ENCODE data around the gene RASSF4. TPM values are rescaled to one million over a fixed set of nuclear protein-coding genes. Genes with fewer than 3 reads are reported as not detected.

RASSF4 gene
- total and polyA plus RNA-seq, 2 donors: 17.9 to 50.0 TPM

- Histone ChIP-seq H3K36me3 (ENCODE audit: control insufficient read depth in 2 of 2, insufficient read depth in 2 of 2, low read length in 1 of 2) (no peaks in the 10 kb centered on the region), H3K9me3 (ENCODE audit: control insufficient read depth in 2 of 2, insufficient read depth in 1 of 2, low read length in 1 of 2) (peaks cover 0 to 6% of the 10 kb centered on the region in 2 donors), H3K4me1 (ENCODE audit: control insufficient read depth in 2 of 2, insufficient read depth in 2 of 2, low read length in 2 of 2) (peaks cover 19 to 45% of the 10 kb centered on the region in 2 donors), H3K27ac (ENCODE audit: low read depth in 1 of 2, low read length in 1 of 2) (no peak overlapping the region), H3K27me3 (ENCODE audit: control insufficient read depth in 2 of 2, insufficient read depth in 1 of 2, low read length in 1 of 2) (no peaks in the 10 kb centered on the region), H3K4me3 (ENCODE audit: low read length in 2 of 2) (no peak overlapping the region)
- WGBS: 51% methylated on average over 10 of the region's 10 CpGs
- DNase-seq (ENCODE audit: low read depth in 6 of 9, low spot score in 9 of 9): peak; percentile 61 to 91 (median 80)
These were observed 26.8 kb upstream of the RASSF4 start for GRCh38 chr10:44932517-44933450.

GRCh38 chr10:44933451-44934321, 25.9 kb upstream of the RASSF4 start:
- Histone ChIP-seq H3K27me3 (ENCODE audit: control insufficient read depth in 2 of 2, insufficient read depth in 1 of 2, low read length in 1 of 2) (no peaks in the 10 kb centered on the region), H3K27ac (ENCODE audit: low read depth in 1 of 2, low read length in 1 of 2) (no peak overlapping the region), H3K4me1 (ENCODE audit: control insufficient read depth in 2 of 2, insufficient read depth in 2 of 2, low read length in 2 of 2) (peaks cover 19 to 45% of the 10 kb centered on the region in 2 donors), H3K9me3 (ENCODE audit: control insufficient read depth in 2 of 2, insufficient read depth in 1 of 2, low read length in 1 of 2) (peaks cover 0 to 6% of the 10 kb centered on the region in 2 donors), H3K36me3 (ENCODE audit: control insufficient read depth in 2 of 2, insufficient read depth in 2 of 2, low read length in 1 of 2) (no peaks in the 10 kb centered on the region), H3K4me3 (ENCODE audit: low read length in 2 of 2) (no peak overlapping the region)
- 85% methylated on average over 9 of the region's 9 CpGs for WGBS
- DNase-seq (ENCODE audit: low read depth in 6 of 9, low spot score in 9 of 9): no peak

- no peaks in the 10 kb centered on the region for H3K27me3 ChIP-seq (ENCODE audit: control insufficient read depth in 2 of 2, insufficient read depth in 1 of 2, low read length in 1 of 2)
- no peak for DNase-seq (ENCODE audit: low read depth in 6 of 9, low spot score in 9 of 9)
- peaks cover 19 to 45% of the 10 kb centered on the region in 2 donors for H3K4me1 ChIP-seq (ENCODE audit: control insufficient read depth in 2 of 2, insufficient read depth in 2 of 2, low read length in 2 of 2)
- H3K4me3 ChIP-seq (ENCODE audit: low read length in 2 of 2): no peak overlapping the region
- no peaks in the 10 kb centered on the region for H3K36me3 ChIP-seq (ENCODE audit: control insufficient read depth in 2 of 2, insufficient read depth in 2 of 2, low read length in 1 of 2)
- no peak overlapping the region for H3K27ac ChIP-seq (ENCODE audit: low read depth in 1 of 2, low read length in 1 of 2)
- peaks cover 0 to 6% of the 10 kb centered on the region in 2 donors for H3K9me3 ChIP-seq (ENCODE audit: control insufficient read depth in 2 of 2, insufficient read depth in 1 of 2, low read length in 1 of 2)
- 91% methylated on average over 18 of the region's 18 CpGs for WGBS
These were observed 25.0 kb upstream of the RASSF4 start for GRCh38 chr10:44934416-44935200.

GRCh38 chr10:44935201-44935965, 24.2 kb upstream of the RASSF4 start:
- Histone ChIP-seq H3K27me3 (ENCODE audit: control insufficient read depth in 2 of 2, insufficient read depth in 1 of 2, low read length in 1 of 2) (no peaks in the 10 kb centered on the region), H3K27ac (ENCODE audit: low read depth in 1 of 2, low read length in 1 of 2) (no peak overlapping the region)

GRCh38 chr10:44935966-44936295, 23.7 kb upstream of the RASSF4 start:
- no peak for DNase-seq (ENCODE audit: low read depth in 6 of 9, low spot score in 9 of 9)
- H3K4me3 ChIP-seq (ENCODE audit: low read length in 2 of 2): no peak overlapping the region
- H3K27me3 ChIP-seq (ENCODE audit: control insufficient read depth in 2 of 2, insufficient read depth in 1 of 2, low read length in 1 of 2): no peaks in the 10 kb centered on the region
- H3K4me1 ChIP-seq (ENCODE audit: control insufficient read depth in 2 of 2, insufficient read depth in 2 of 2, low read length in 2 of 2): peaks cover 19 to 45% of the 10 kb centered on the region in 2 donors
- H3K9me3 ChIP-seq (ENCODE audit: control insufficient read depth in 2 of 2, insufficient read depth in 1 of 2, low read length in 1 of 2): peaks cover 0 to 6% of the 10 kb centered on the region in 2 donors
- 8% methylated on average over 3 of the region's 3 CpGs for WGBS
- no peak overlapping the region for H3K27ac ChIP-seq (ENCODE audit: low read depth in 1 of 2, low read length in 1 of 2)
- H3K36me3 ChIP-seq (ENCODE audit: control insufficient read depth in 2 of 2, insufficient read depth in 2 of 2, low read length in 1 of 2): no peaks in the 10 kb centered on the region

More at GRCh38 chr10:44935201-44935965, 24.2 kb upstream of the RASSF4 start:
- Histone ChIP-seq H3K36me3 (ENCODE audit: control insufficient read depth in 2 of 2, insufficient read depth in 2 of 2, low read length in 1 of 2) (no peaks in the 10 kb centered on the region), H3K4me1 (ENCODE audit: control insufficient read depth in 2 of 2, insufficient read depth in 2 of 2, low read length in 2 of 2) (peaks cover 19 to 45% of the 10 kb centered on the region in 2 donors), H3K4me3 (ENCODE audit: low read length in 2 of 2) (no peak overlapping the region), H3K9me3 (ENCODE audit: control insufficient read depth in 2 of 2, insufficient read depth in 1 of 2, low read length in 1 of 2) (peaks cover 0 to 6% of the 10 kb centered on the region in 2 donors)
- 83% methylated on average over 9 of the region's 9 CpGs for WGBS
- DNase-seq (ENCODE audit: low read depth in 6 of 9, low spot score in 9 of 9): no peak

GRCh38 chr10:44936314-44936975, 23.2 kb upstream of the RASSF4 start:
- 85% methylated on average over 7 of the region's 7 CpGs for WGBS
- Histone ChIP-seq H3K27ac (ENCODE audit: low read depth in 1 of 2, low read length in 1 of 2) (no peak overlapping the region), H3K4me3 (ENCODE audit: low read length in 2 of 2) (no peak overlapping the region), H3K4me1 (ENCODE audit: control insufficient read depth in 2 of 2, insufficient read depth in 2 of 2, low read length in 2 of 2) (peaks cover 19 to 45% of the 10 kb centered on the region in 2 donors), H3K9me3 (ENCODE audit: control insufficient read depth in 2 of 2, insufficient read depth in 1 of 2, low read length in 1 of 2) (peaks cover 0 to 6% of the 10 kb centered on the region in 2 donors), H3K36me3 (ENCODE audit: control insufficient read depth in 2 of 2, insufficient read depth in 2 of 2, low read length in 1 of 2) (no peaks in the 10 kb centered on the region), H3K27me3 (ENCODE audit: control insufficient read depth in 2 of 2, insufficient read depth in 1 of 2, low read length in 1 of 2) (no peaks in the 10 kb centered on the region)
- DNase-seq (ENCODE audit: low read depth in 6 of 9, low spot score in 9 of 9): peak in 1 of 9 donors; percentile 38

- no peak for DNase-seq (ENCODE audit: low read depth in 6 of 9, low spot score in 9 of 9)
- H3K4me3 ChIP-seq (ENCODE audit: low read length in 2 of 2): no peak overlapping the region
- no peaks in the 10 kb centered on the region for H3K27me3 ChIP-seq (ENCODE audit: control insufficient read depth in 2 of 2, insufficient read depth in 1 of 2, low read length in 1 of 2)
- no peak overlapping the region for H3K27ac ChIP-seq (ENCODE audit: low read depth in 1 of 2, low read length in 1 of 2)
- H3K9me3 ChIP-seq (ENCODE audit: control insufficient read depth in 2 of 2, insufficient read depth in 1 of 2, low read length in 1 of 2): peaks cover 0 to 6% of the 10 kb centered on the region in 2 donors
- peaks cover 19 to 44% of the 10 kb centered on the region in 2 donors for H3K4me1 ChIP-seq (ENCODE audit: control insufficient read depth in 2 of 2, insufficient read depth in 2 of 2, low read length in 2 of 2)
- WGBS: 94% methylated on average over 9 of the region's 9 CpGs
- no peaks in the 10 kb centered on the region for H3K36me3 ChIP-seq (ENCODE audit: control insufficient read depth in 2 of 2, insufficient read depth in 2 of 2, low read length in 1 of 2)
These were observed 22.2 kb upstream of the RASSF4 start for GRCh38 chr10:44937196-44938005.

All from thymus (tissue), 11 donors.